Measurements from ENCODE around the gene L1TD1. TPM values are rescaled to one million over a fixed set of nuclear protein-coding genes. Genes with fewer than 3 reads are reported as not detected.
A peak's percentile ranks its signal among the peaks of the same experiment; 100 is the strongest.
"Not testable (repeated sequence)": the region's sequence is repeated elsewhere in the genome, so short reads cannot be mapped to it uniquely, and the experiment has no call there.

Gene L1TD1
- total RNA-seq (0.17 and 0.26 TPM in 2 replicates), polyA plus RNA-seq (0.08 TPM in 1 of 2 replicates, not detected in the other), polyA minus RNA-seq (ENCODE audit: low replicate concordance) (not detected in 2 replicates)
- 0.08 TPM in 1 of 2 replicates, not detected in the other for polyA plus RNA-seq (2012)

DNA sequence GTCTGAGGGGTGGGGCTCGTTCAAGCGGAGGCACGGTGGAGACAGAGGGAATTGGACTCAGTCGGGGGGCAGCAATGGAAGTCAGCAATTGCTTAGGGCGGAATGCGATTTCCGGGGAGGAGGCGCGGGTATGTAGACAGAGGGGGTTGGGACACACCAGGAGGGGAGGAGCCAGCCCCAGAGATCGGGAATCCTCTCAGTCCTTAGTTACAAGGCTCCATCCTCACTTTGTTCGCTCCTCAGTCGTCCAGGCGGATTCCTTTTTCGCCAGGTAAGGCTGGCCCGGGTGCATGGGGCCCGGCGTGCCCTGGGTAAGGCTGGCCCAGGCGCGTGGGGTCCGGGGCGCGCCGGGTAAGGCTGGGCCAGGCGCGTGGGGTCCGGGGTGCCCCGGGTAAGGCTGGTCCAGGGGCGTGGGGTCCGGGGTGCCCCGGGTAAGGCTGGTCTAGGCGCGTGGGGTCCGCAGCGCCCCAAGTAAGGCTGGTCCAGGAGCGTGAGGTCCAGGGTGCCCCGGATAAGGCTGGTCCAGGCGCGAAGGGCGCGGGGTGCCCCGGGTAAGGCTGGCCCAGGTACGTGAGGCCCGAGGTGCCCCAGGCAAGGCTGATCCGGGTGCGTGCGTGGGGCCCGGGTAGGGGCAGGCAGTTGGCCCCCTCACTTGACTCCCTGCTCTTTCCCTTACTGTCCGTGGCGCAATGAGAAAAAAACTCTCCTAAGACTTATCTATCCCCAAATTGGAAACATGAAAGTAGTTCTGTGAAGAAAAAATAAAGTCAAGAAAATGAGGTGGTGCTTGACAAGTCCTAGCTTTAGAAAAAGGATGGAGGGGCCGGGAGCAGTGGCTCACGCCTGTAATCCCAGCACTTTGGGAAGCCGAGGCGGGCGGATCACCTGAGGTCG lies at the start of gene L1TD1:
Gene L1TD1, plus strand, starts transcription at position 199 of the 894 bp plus-strand sequence. CDS start 11,780 bp downstream, outside the sequence.
- DNase-seq (ENCODE audit: low read depth in 2 of 2): peak in 1 of 2 donors; percentile 17
- no peak within 1 kb of the TSS for H3K9ac ChIP-seq (ENCODE audit: insufficient read depth, low read length)

DNA sequence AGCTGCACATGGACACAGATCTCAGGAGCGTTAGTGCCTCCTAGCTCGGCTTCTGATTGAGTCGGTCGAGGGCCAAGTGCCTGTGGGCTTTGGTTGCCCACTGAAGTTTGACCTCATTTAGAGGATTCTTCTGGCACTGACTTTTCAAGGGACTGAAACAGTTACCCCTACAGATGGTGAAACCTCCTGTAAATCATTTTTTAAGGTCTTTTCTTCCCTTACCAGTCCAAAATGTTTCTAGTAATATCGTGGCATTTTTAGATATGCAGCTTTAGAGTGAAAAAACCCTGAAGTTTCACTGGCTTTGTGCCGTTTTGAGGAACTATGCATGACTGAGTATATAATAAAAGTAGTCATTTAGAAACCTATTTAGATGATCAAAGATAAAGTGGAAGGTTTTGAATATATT lies 34.7 kb upstream of the L1TD1 start:
- TF ChIP-seq, protein P1, sequence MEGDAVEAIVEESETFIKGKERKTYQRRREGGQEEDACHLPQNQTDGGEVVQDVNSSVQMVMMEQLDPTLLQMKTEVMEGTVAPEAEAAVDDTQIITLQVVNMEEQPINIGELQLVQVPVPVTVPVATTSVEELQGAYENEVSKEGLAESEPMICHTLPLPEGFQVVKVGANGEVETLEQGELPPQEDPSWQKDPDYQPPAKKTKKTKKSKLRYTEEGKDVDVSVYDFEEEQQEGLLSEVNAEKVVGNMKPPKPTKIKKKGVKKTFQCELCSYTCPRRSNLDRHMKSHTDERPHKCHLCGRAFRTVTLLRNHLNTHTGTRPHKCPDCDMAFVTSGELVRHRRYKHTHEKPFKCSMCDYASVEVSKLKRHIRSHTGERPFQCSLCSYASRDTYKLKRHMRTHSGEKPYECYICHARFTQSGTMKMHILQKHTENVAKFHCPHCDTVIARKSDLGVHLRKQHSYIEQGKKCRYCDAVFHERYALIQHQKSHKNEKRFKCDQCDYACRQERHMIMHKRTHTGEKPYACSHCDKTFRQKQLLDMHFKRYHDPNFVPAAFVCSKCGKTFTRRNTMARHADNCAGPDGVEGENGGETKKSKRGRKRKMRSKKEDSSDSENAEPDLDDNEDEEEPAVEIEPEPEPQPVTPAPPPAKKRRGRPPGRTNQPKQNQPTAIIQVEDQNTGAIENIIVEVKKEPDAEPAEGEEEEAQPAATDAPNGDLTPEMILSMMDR (conservative IDR thresholded peaks at IDR 0.05 in 1 of 2, IDR thresholded peaks at IDR 0.05 in 1 of 2; ENCODE audit: low read depth in 1 of 2, low read length in 2 of 2): no peak
- TF ChIP-seq EZH2 (IDR thresholded peaks at IDR 0.05; ENCODE audit: low read length, missing control alignments): no peak
- no peak for DNase-seq (ENCODE audit: low read depth in 2 of 2)
- Histone ChIP-seq H4K20me1 (ENCODE audit: control insufficient read depth, extremely low read depth, insufficient read depth, low read length) (no peaks in the 10 kb centered on the region), H3K36me3 (ENCODE audit: control insufficient read depth, insufficient read depth, low read length) (no peaks in the 10 kb centered on the region), H3K27me3 (ENCODE audit: control insufficient read depth, insufficient read depth, low read length) (no peaks in the 10 kb centered on the region), H3K9me3 (ENCODE audit: control insufficient read depth, insufficient read depth, low read depth, low read length) (no peaks in the 10 kb centered on the region), H2AFZ (ENCODE audit: low read length) (no peak overlapping the region), H3K9ac (ENCODE audit: insufficient read depth, low read length) (no peak overlapping the region), H3K79me2 (ENCODE audit: control insufficient read depth, insufficient read depth, low read length) (no peaks in the 10 kb centered on the region), H3K4me1 (ENCODE audit: control insufficient read depth, extremely low read depth, insufficient read depth, low read length) (no peaks in the 10 kb centered on the region), H3K4me2 (ENCODE audit: extremely low read depth, insufficient read depth, low read length) (no peak overlapping the region), H3K27ac (ENCODE audit: insufficient read depth, low read length) (no peak overlapping the region), H3K4me3 (replicated peaks in 1 of 4; ENCODE audit: control extremely low read depth in 1 of 4, insufficient read depth in 1 of 4, low read depth in 3 of 4, low read length in 4 of 4) (no peak overlapping the region)

More for the DNA sequence above, at the start of gene L1TD1:
- no peaks in the 10 kb centered on the region for H3K79me2 ChIP-seq (ENCODE audit: control insufficient read depth, insufficient read depth, low read length)
- H2AFZ ChIP-seq (ENCODE audit: low read length): no peak within 1 kb of the TSS
- no peaks in the 10 kb centered on the region for H3K27me3 ChIP-seq (ENCODE audit: control insufficient read depth, insufficient read depth, low read length)
- no peak within 1 kb of the TSS for H3K4me2 ChIP-seq (ENCODE audit: extremely low read depth, insufficient read depth, low read length)
- H3K27ac ChIP-seq (ENCODE audit: insufficient read depth, low read length): no peak within 1 kb of the TSS
- H3K4me1 ChIP-seq (ENCODE audit: control insufficient read depth, extremely low read depth, insufficient read depth, low read length): no peaks in the 10 kb centered on the region
- H4K20me1 ChIP-seq (ENCODE audit: control insufficient read depth, extremely low read depth, insufficient read depth, low read length): no peaks in the 10 kb centered on the region
- no peak for TF ChIP-seq EZH2 (IDR thresholded peaks at IDR 0.05; ENCODE audit: low read length, missing control alignments)
- TF ChIP-seq, protein P1 (conservative IDR thresholded peaks at IDR 0.05 in 1 of 2, IDR thresholded peaks at IDR 0.05 in 1 of 2; ENCODE audit: low read depth in 1 of 2, low read length in 2 of 2): no peak
- no peaks in the 10 kb centered on the region for H3K36me3 ChIP-seq (ENCODE audit: control insufficient read depth, insufficient read depth, low read length)
- H3K4me3 ChIP-seq (replicated peaks in 1 of 4; ENCODE audit: control extremely low read depth in 1 of 4, insufficient read depth in 1 of 4, low read depth in 3 of 4, low read length in 4 of 4): peak within 1 kb of the TSS in 1 of 4 experiments; percentile 26
- no peaks in the 10 kb centered on the region for H3K9me3 ChIP-seq (ENCODE audit: control insufficient read depth, insufficient read depth, low read depth, low read length)

- Histone ChIP-seq H2AFZ (ENCODE audit: low read length) (no peak overlapping the region), H3K4me1 (ENCODE audit: control insufficient read depth, extremely low read depth, insufficient read depth, low read length) (no peaks in the 10 kb centered on the region), H3K36me3 (ENCODE audit: control insufficient read depth, insufficient read depth, low read length) (no peaks in the 10 kb centered on the region), H3K27ac (ENCODE audit: insufficient read depth, low read length) (no peak overlapping the region), H3K4me2 (ENCODE audit: extremely low read depth, insufficient read depth, low read length) (no peak overlapping the region), H4K20me1 (ENCODE audit: control insufficient read depth, extremely low read depth, insufficient read depth, low read length) (no peaks in the 10 kb centered on the region), H3K27me3 (ENCODE audit: control insufficient read depth, insufficient read depth, low read length) (no peaks in the 10 kb centered on the region), H3K79me2 (ENCODE audit: control insufficient read depth, insufficient read depth, low read length) (no peaks in the 10 kb centered on the region), H3K4me3 (replicated peaks in 1 of 4; ENCODE audit: control extremely low read depth in 1 of 4, insufficient read depth in 1 of 4, low read depth in 3 of 4, low read length in 4 of 4) (no peak overlapping the region), H3K9me3 (ENCODE audit: control insufficient read depth, insufficient read depth, low read depth, low read length) (no peaks in the 10 kb centered on the region), H3K9ac (ENCODE audit: insufficient read depth, low read length) (no peak overlapping the region)
- no peak for DNase-seq (ENCODE audit: low read depth in 2 of 2)
- TF ChIP-seq, protein P1 (conservative IDR thresholded peaks at IDR 0.05 in 1 of 2, IDR thresholded peaks at IDR 0.05 in 1 of 2; ENCODE audit: low read depth in 1 of 2, low read length in 2 of 2): no peak
- TF ChIP-seq EZH2 (IDR thresholded peaks at IDR 0.05; ENCODE audit: low read length, missing control alignments): no peak
Measured at GRCh38 chr1:62161711-62162110, 32.9 kb upstream of the L1TD1 start.

DNA sequence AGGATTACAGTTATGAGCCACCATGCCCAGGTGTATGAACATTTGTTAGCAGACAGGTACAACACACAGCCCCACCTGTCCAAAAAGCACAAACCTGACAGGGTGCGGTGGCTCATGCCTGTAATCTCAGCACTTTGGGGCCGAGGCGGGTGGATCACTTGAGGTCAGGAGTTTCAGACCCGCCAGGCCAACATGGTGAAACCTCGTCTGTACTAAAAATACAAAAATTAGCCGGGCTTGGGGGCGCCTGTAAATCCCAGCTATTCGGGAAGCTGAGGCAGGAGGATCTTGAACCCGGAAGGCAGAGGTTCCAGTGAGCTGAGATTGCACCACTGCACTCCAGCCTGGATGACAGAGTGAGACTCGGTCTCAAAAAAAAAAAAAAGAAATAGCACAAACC lies 24.3 kb upstream of the L1TD1 start:
- H3K9ac ChIP-seq (ENCODE audit: insufficient read depth, low read length); H3K4me1 ChIP-seq (ENCODE audit: control insufficient read depth, extremely low read depth, insufficient read depth, low read length); H2AFZ ChIP-seq (ENCODE audit: low read length); DNase-seq (ENCODE audit: low read depth in 2 of 2); H4K20me1 ChIP-seq (ENCODE audit: control insufficient read depth, extremely low read depth, insufficient read depth, low read length); H3K36me3 ChIP-seq (ENCODE audit: control insufficient read depth, insufficient read depth, low read length); H3K4me2 ChIP-seq (ENCODE audit: extremely low read depth, insufficient read depth, low read length); H3K79me2 ChIP-seq (ENCODE audit: control insufficient read depth, insufficient read depth, low read length); H3K27ac ChIP-seq (ENCODE audit: insufficient read depth, low read length); H3K27me3 ChIP-seq (ENCODE audit: control insufficient read depth, insufficient read depth, low read length); H3K4me3 ChIP-seq (replicated peaks in 1 of 4; ENCODE audit: control extremely low read depth in 1 of 4, insufficient read depth in 1 of 4, low read depth in 3 of 4, low read length in 4 of 4); H3K9me3 ChIP-seq (ENCODE audit: control insufficient read depth, insufficient read depth, low read depth, low read length): not testable (repeated sequence)

Measured in fibroblast of lung (primary cell).